Osteoblast (primary cell): Measurements from ENCODE around the gene PEX13. TPM values are rescaled to one million over a fixed set of nuclear protein-coding genes. Genes with fewer than 3 reads are reported as not detected.

Experiments used
- DNase-seq: peaks from one replicate; pipeline ENCODE4 v3.0.0; 2011; ENCODE audit warnings: low spot score, mixed read lengths; ENCODE audit not compliant: insufficient read length; ENCODE audit errors: missing footprints
- H2AFZ ChIP-seq: 2 replicates; pipeline ENCODE4 v1.6.0; 2011; ENCODE audit warnings: mild to moderate bottlenecking, low read length
- H3K27ac ChIP-seq: 2 replicates; pipeline ENCODE4 v1.5.1; 2011; ENCODE audit warnings: mild to moderate bottlenecking, low read depth, low read length, moderate library complexity
- H3K27me3 ChIP-seq: 2 replicates; pipeline ENCODE4 v1.6.0; 2012; ENCODE audit warnings: mild to moderate bottlenecking, control low read depth, inconsistent platforms, low read length, moderate library complexity; ENCODE audit not compliant: insufficient read depth
- H3K36me3 ChIP-seq: 2 replicates; pipeline ENCODE4 v1.5.1; 2011; ENCODE audit warnings: mild to moderate bottlenecking, low read length, control low read depth, moderate library complexity; ENCODE audit not compliant: insufficient read depth
- H3K4me1 ChIP-seq: 2 replicates; pipeline ENCODE4 v1.5.1; 2011; ENCODE audit warnings: mild to moderate bottlenecking, low read length, control low read depth, moderate library complexity; ENCODE audit not compliant: insufficient read depth
- H3K4me2 ChIP-seq: 2 replicates; pipeline ENCODE4 v1.6.0; 2011; ENCODE audit warnings: mild to moderate bottlenecking, low read length; ENCODE audit not compliant: insufficient read depth
- H3K4me3 ChIP-seq: fragments of 200-600 bp; sonication (generic); 3 replicates; pipeline ENCODE4 v1.5.1; 2012; ENCODE audit warnings: mild to moderate bottlenecking, low read length, inconsistent platforms; ENCODE audit not compliant: insufficient read depth
- H3K79me2 ChIP-seq: 2 replicates; pipeline ENCODE4 v1.6.0; 2012; ENCODE audit warnings: mild to moderate bottlenecking, low read length, control low read depth, inconsistent platforms; ENCODE audit not compliant: insufficient read depth
- H3K9me3 ChIP-seq: 2 replicates; pipeline ENCODE4 v1.5.1; 2011; ENCODE audit warnings: low read depth, low read length, control low read depth
- H4K20me1 ChIP-seq: 2 replicates; pipeline ENCODE4 v1.6.0; 2012; ENCODE audit warnings: mild to moderate bottlenecking, low read length, control low read depth; ENCODE audit not compliant: insufficient read depth
- total RNA-seq: library from RNA; depleted of rRNA; stranded (reverse); fragments of >200 nt; gene quantifications from 2 replicates; pipeline ENCODE4 v1.2.3, GENCODE V29; 2012
- TF ChIP-seq, protein P1 (sequence below): IDR thresholded peaks from 2 replicates; pipeline ENCODE4 v1.5.1; 2011; ENCODE audit warnings: mild to moderate bottlenecking, low read depth, low read length, moderate library complexity; ENCODE audit errors: extremely low read depth

PEX13 gene
- total RNA-seq, 1 donor = 34.0 TPM

DNA sequence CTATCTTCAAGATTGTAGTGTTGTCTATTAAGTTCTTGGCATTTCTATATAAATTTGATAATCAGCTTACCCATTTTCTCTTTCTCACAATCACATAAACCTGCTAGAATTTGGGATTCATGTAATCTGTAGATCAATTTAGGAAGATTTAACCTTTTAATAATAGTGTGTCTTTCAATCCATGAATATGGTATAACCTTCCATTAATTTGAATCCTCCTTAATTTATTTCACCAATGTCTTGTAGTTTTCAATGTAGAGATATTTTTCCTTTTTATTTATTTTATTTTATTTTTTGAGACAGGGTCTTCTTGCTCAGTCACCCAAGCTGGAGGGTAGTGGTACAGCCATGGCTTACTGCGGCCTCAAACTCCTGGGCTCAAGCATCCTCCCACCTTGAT, 68.4 kb downstream of the PEX13 start:
- H3K4me3 ChIP-seq = no peak overlapping the region
- TF ChIP-seq, protein P1, sequence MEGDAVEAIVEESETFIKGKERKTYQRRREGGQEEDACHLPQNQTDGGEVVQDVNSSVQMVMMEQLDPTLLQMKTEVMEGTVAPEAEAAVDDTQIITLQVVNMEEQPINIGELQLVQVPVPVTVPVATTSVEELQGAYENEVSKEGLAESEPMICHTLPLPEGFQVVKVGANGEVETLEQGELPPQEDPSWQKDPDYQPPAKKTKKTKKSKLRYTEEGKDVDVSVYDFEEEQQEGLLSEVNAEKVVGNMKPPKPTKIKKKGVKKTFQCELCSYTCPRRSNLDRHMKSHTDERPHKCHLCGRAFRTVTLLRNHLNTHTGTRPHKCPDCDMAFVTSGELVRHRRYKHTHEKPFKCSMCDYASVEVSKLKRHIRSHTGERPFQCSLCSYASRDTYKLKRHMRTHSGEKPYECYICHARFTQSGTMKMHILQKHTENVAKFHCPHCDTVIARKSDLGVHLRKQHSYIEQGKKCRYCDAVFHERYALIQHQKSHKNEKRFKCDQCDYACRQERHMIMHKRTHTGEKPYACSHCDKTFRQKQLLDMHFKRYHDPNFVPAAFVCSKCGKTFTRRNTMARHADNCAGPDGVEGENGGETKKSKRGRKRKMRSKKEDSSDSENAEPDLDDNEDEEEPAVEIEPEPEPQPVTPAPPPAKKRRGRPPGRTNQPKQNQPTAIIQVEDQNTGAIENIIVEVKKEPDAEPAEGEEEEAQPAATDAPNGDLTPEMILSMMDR = no peak
- H4K20me1 ChIP-seq = no peaks in the 10 kb centered on the region
- H3K9me3 ChIP-seq = no peaks in the 10 kb centered on the region
- no peaks in the 10 kb centered on the region for H3K79me2 ChIP-seq
- H3K4me1 ChIP-seq = no peaks in the 10 kb centered on the region
- H3K27ac ChIP-seq = no peak overlapping the region
- H3K36me3 ChIP-seq = peaks cover 11% of the 10 kb centered on the region
- H3K4me2 ChIP-seq = no peak overlapping the region
- no peak overlapping the region for H2AFZ ChIP-seq
- no peaks in the 10 kb centered on the region for H3K27me3 ChIP-seq
- no peak for DNase-seq

DNA sequence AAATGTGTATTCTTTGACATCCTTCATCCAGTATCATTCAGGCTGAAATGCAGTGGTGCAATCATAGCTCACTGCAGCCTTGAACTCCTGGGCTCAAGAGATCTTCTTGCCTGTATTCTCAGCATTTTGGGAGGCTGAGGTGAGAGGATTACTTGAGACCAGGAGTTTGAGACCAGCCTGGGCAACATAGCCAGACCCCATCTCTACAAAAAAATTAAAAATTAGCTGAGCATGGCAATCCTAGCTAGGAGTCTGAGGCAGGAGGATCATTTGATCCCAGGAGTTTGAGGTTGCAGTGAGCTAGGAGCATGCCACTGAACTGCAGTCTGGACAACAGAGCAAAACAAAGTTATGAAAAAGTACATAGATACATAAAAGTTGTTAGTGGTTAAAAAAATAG, 72.3 kb downstream of the PEX13 start:
- DNase-seq = no peak

DNA sequence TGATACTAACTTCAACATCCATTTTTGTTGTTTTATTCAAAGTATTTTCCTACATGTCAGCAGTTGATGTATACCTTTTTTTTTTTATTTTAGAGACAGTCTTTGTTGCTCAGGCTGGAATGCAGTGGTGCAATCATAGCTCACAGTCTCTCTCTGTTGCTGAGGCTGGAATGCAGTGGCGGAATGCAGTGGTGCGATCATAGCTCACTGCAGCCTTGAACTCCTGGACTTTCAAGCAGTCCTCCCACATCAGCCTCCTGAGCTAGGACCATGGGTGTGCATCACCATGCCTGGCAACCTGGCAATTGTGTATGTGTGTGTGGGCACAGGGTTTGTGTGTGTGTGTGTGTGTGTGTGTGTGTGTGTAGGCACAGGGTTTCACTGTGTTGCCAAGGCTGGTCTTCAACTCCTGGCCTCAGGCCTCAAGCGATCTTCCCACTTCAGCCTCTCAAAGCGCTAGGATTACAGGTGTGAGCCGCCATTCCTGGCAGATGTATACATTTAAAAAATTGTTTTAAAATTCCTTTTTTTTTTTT, 72.9 kb downstream of the PEX13 start:
- Histone ChIP-seq H3K4me3 (no peak overlapping the region), H3K36me3 (peaks cover 9% of the 10 kb centered on the region), H2AFZ (no peak overlapping the region), H3K9me3 (no peaks in the 10 kb centered on the region), H3K79me2 (no peaks in the 10 kb centered on the region), H3K4me2 (no peak overlapping the region), H3K27me3 (no peaks in the 10 kb centered on the region), H3K4me1 (no peaks in the 10 kb centered on the region), H4K20me1 (no peaks in the 10 kb centered on the region), H3K27ac (no peak overlapping the region)
- TF ChIP-seq, protein P1 = no peak
- no peak for DNase-seq

More for the DNA sequence above, 72.3 kb downstream of the PEX13 start:
- Histone ChIP-seq H3K36me3 (peaks cover 9% of the 10 kb centered on the region), H3K9me3 (no peaks in the 10 kb centered on the region), H3K79me2 (no peaks in the 10 kb centered on the region), H2AFZ (no peak overlapping the region), H3K4me1 (no peaks in the 10 kb centered on the region), H3K27ac (no peak overlapping the region), H3K4me3 (no peak overlapping the region), H4K20me1 (no peaks in the 10 kb centered on the region), H3K27me3 (no peaks in the 10 kb centered on the region), H3K4me2 (no peak overlapping the region)
- TF ChIP-seq, protein P1 = no peak

- Histone ChIP-seq H3K27me3 (no peaks in the 10 kb centered on the region), H2AFZ (no peak overlapping the region), H3K79me2 (no peaks in the 10 kb centered on the region), H3K4me1 (no peaks in the 10 kb centered on the region), H3K4me3 (no peak overlapping the region), H4K20me1 (no peaks in the 10 kb centered on the region), H3K4me2 (no peak overlapping the region), H3K36me3 (peaks cover 9% of the 10 kb centered on the region), H3K27ac (no peak overlapping the region), H3K9me3 (no peaks in the 10 kb centered on the region)
- TF ChIP-seq, protein P1 = no peak
- no peak for DNase-seq
Observed at GRCh38 chr2:61091485-61091884, 74.0 kb downstream of the PEX13 start.
